DOHH2 (cell line): ENCODE measurements around the gene SF1.

Experiments used
- H3F3A ChIP-seq: fragments of 200-600 bp; sonication (generic), shearing (Covaris generic); 2 replicates; pipeline ENCODE4 v1.6.0; 2016; ENCODE audit warnings: antibody characterized with exemption, mild to moderate bottlenecking; ENCODE audit not compliant: control insufficient read depth, insufficient read depth
- H3K27ac ChIP-seq: fragments of 200-600 bp; sonication (generic); 2 replicates; pipeline ENCODE4 v1.5.1; 2014; ENCODE audit warnings: low read depth, mild to moderate bottlenecking, low read length, moderate library complexity
- H3K27me3 ChIP-seq: fragments of 200-600 bp; sonication (generic); 2 replicates; pipeline ENCODE4 v1.6.1; 2014; ENCODE audit warnings: mild to moderate bottlenecking, low read length, mixed read lengths; ENCODE audit not compliant: control insufficient read depth
- H3K36me3 ChIP-seq: fragments of 200-600 bp; sonication (generic); 2 replicates; pipeline ENCODE4 v1.6.1; 2014; ENCODE audit warnings: mild to moderate bottlenecking, low read length, moderate library complexity, mixed read lengths; ENCODE audit not compliant: control insufficient read depth
- H3K4me1 ChIP-seq: fragments of 200-600 bp; sonication (generic); 2 replicates; pipeline ENCODE4 v1.6.1; 2014; ENCODE audit warnings: mild to moderate bottlenecking, low read length, mixed read lengths; ENCODE audit not compliant: control insufficient read depth
- H3K4me2 ChIP-seq: fragments of 200-600 bp; sonication (generic); 2 replicates; pipeline ENCODE4 v1.6.0; 2014; ENCODE audit warnings: mild to moderate bottlenecking, low read length, moderate library complexity
- H3K4me3 ChIP-seq: fragments of 200-600 bp; sonication (generic); 2 replicates; pipeline ENCODE4 v1.5.1; 2014; ENCODE audit warnings: mild to moderate bottlenecking, low read length, mixed read lengths
- H3K79me2 ChIP-seq: fragments of 200-600 bp; sonication (generic); 2 replicates; pipeline ENCODE4 v1.6.1; 2014; ENCODE audit warnings: mild to moderate bottlenecking, low read length, mixed read lengths; ENCODE audit not compliant: control insufficient read depth
- H3K9me2 ChIP-seq: fragments of 200-600 bp; sonication (generic); replicated peaks from 2 replicates; pipeline ENCODE4 v1.6.1; 2014; ENCODE audit warnings: mild to moderate bottlenecking, low read length, mixed read lengths; ENCODE audit not compliant: control insufficient read depth
- H3K9me3 ChIP-seq: fragments of 200-600 bp; sonication (generic); 2 replicates; pipeline ENCODE4 v1.6.1; 2014; ENCODE audit warnings: antibody characterized with exemption, low read length, mixed read lengths; ENCODE audit not compliant: control insufficient read depth, insufficient read depth
- H4K20me1 ChIP-seq: fragments of 200-600 bp; sonication (generic); 2 replicates; pipeline ENCODE4 v1.6.0; 2014; ENCODE audit warnings: low read depth, mild to moderate bottlenecking, antibody characterized with exemption, low read length, moderate library complexity; ENCODE audit not compliant: control insufficient read depth, insufficient read depth
- CTCF ChIP-seq: fragments of 200-600 bp; sonication (generic); IDR thresholded peaks from one replicate; pipeline ENCODE4 v1.5.1; 2014; ENCODE audit warnings: antibody characterized with exemption, mild to moderate bottlenecking, low read depth, low read length; ENCODE audit not compliant: poor library complexity, severe bottlenecking
- EZH2phosphoT487 ChIP-seq: fragments of 200-600 bp; sonication (generic); IDR thresholded peaks from 2 replicates; pipeline ENCODE4 v1.6.1; 2017; ENCODE audit warnings: borderline replicate concordance, mild to moderate bottlenecking, antibody characterized with exemption, low read length, moderate library complexity, mixed read lengths

The SF1 gene

GRCh38 chr11:64753380-64754123 lies 24.8 kb downstream of the SF1 start:
- peaks cover 10% of the 10 kb centered on the region for H3K4me1 ChIP-seq

GRCh38 chr11:64753019-64753379 lies 25.3 kb downstream of the SF1 start:
- Histone ChIP-seq H4K20me1 (no peaks in the 10 kb centered on the region), H3K9me3 (no peaks in the 10 kb centered on the region), H3K9me2 (no peaks in the 10 kb centered on the region), H3K27me3 (no peaks in the 10 kb centered on the region), H3K4me1 (peaks cover 10% of the 10 kb centered on the region), H3K27ac (no peak overlapping the region), H3K4me2 (no peak overlapping the region), H3F3A (peaks cover 6% of the 10 kb centered on the region), H3K4me3 (no peak overlapping the region), H3K79me2 (no peaks in the 10 kb centered on the region), H3K36me3 (no peaks in the 10 kb centered on the region)
- TF ChIP-seq EZH2phosphoT487: no peak
- no peak for TF ChIP-seq CTCF

More at GRCh38 chr11:64753380-64754123, 24.8 kb downstream of the SF1 start:
- Histone ChIP-seq H3K79me2 (no peaks in the 10 kb centered on the region), H4K20me1 (no peaks in the 10 kb centered on the region), H3K36me3 (no peaks in the 10 kb centered on the region), H3K9me3 (no peaks in the 10 kb centered on the region), H3F3A (peaks cover under 1% of the 10 kb centered on the region; the same call in 1 of the 2 replicates), H3K9me2 (no peaks in the 10 kb centered on the region), H3K27ac (no peak overlapping the region), H3K4me3 (no peak overlapping the region), H3K4me2 (no peak overlapping the region), H3K27me3 (no peaks in the 10 kb centered on the region)
- TF ChIP-seq EZH2phosphoT487 (no peak), CTCF (no peak)

- Histone ChIP-seq H3K36me3 (no peaks in the 10 kb centered on the region), H4K20me1 (no peaks in the 10 kb centered on the region), H3F3A (peaks cover 6% of the 10 kb centered on the region), H3K4me1 (peaks cover 10% of the 10 kb centered on the region), H3K9me2 (no peaks in the 10 kb centered on the region), H3K79me2 (no peaks in the 10 kb centered on the region), H3K27ac (no peak overlapping the region), H3K27me3 (no peaks in the 10 kb centered on the region), H3K4me3 (no peak overlapping the region), H3K4me2 (no peak overlapping the region), H3K9me3 (no peaks in the 10 kb centered on the region)
- no peak for TF ChIP-seq CTCF
- TF ChIP-seq EZH2phosphoT487: no peak
These were observed 26.0 kb downstream of the SF1 start for GRCh38 chr11:64752175-64752970.
